ENCODE results near the gene DYRK1A.

DNA sequence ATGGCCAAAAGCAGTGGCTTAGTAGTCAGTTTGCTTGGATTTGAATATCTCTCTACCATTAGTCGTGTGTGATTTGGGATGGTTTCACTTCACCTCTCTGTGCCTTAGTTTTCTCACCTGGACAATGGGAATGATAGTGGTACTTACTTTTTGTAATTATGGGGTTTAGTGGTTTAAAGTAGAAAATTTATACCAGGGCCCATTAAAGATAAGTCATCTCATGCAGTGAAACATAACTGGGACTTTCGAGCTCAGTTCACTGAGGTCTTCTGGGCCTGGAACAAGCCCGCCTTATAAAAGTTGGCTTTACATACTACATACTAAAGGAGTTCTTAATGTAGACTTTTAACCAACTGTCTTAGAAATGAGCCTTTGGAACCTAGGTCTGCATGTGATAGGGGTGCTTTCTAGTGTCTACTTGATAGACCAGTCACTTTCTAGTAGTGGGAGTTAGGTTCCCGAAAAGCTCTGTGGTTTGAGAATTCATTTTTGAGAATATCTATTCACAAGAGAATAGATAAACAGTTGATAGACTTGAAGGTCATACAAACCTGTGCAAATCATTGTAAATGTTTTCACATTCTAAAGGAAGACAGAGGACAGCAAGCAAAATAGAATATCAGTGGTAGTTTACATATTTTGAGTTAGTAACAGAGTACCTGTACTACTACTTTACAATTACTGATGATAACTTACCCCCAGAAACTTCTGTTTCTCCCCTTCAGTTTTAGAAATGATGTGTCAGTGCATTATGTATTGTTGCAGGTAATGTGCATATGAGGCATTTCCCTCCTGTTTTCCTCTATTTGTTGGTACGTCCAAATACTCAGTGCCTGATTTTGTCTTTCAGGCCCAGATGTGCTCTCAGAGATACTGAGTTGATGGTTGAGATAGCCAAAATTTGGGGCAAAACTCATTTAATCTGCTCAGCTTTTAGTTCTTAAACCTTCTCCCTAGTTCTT lies 48.0 kb downstream of the DYRK1A start:
- TF ChIP-seq, protein P1, sequence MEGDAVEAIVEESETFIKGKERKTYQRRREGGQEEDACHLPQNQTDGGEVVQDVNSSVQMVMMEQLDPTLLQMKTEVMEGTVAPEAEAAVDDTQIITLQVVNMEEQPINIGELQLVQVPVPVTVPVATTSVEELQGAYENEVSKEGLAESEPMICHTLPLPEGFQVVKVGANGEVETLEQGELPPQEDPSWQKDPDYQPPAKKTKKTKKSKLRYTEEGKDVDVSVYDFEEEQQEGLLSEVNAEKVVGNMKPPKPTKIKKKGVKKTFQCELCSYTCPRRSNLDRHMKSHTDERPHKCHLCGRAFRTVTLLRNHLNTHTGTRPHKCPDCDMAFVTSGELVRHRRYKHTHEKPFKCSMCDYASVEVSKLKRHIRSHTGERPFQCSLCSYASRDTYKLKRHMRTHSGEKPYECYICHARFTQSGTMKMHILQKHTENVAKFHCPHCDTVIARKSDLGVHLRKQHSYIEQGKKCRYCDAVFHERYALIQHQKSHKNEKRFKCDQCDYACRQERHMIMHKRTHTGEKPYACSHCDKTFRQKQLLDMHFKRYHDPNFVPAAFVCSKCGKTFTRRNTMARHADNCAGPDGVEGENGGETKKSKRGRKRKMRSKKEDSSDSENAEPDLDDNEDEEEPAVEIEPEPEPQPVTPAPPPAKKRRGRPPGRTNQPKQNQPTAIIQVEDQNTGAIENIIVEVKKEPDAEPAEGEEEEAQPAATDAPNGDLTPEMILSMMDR (IDR thresholded peaks at IDR 0.05): no peak
- TF ChIP-seq POLR2A (IDR thresholded peaks at IDR 0.05): no peak

All from heart left ventricle (tissue), 13 donors.